Neural crest cell (in vitro differentiated cells): Measurements from ENCODE around the gene RTN4R. TPM values are rescaled to one million over a fixed set of nuclear protein-coding genes. Genes with fewer than 3 reads are reported as not detected.
A peak's percentile ranks its signal among the peaks of the same experiment; 100 is the strongest.

ENCODE experiments used
- DNase-seq: peaks from one replicate; pipeline ENCODE4 v3.0.0; 2021; ENCODE audit warnings: low read depth, mixed read lengths, low spot score
- H3K27ac Mint-ChIP-seq: one replicate; pipeline ENCODE4 v1.8.0; 2021; ENCODE audit warnings: mild to moderate bottlenecking, mixed read lengths; ENCODE audit not compliant: unreplicated experiment
- H3K27me3 Mint-ChIP-seq: 2 replicates; pipeline ENCODE4 v1.8.0; 2021; ENCODE audit warnings: low read depth, mild to moderate bottlenecking, mixed read lengths
- H3K36me3 Mint-ChIP-seq: 2 replicates; pipeline ENCODE4 v1.8.0; 2021; ENCODE audit warnings: low read depth, mild to moderate bottlenecking, mixed read lengths
- H3K4me1 Mint-ChIP-seq: 2 replicates; pipeline ENCODE4 v1.8.0; 2021; ENCODE audit warnings: mixed read lengths
- H3K4me3 Mint-ChIP-seq: one replicate; pipeline ENCODE4 v1.8.0; 2021; ENCODE audit warnings: mild to moderate bottlenecking, mixed read lengths
- H3K9me3 Mint-ChIP-seq: 2 replicates; pipeline ENCODE4 v1.8.0; 2021; ENCODE audit warnings: mixed read lengths
- total RNA-seq: library from RNA; stranded (reverse); gene quantifications from 2 replicates; pipeline ENCODE4 v1.2.1, GENCODE V29; 2021
- TF ChIP-seq, protein P1 (sequence below): fragments of 200-600 bp; sonication (generic); conservative IDR thresholded peaks from 2 replicates; pipeline ENCODE4 v1.5.0; 2021; ENCODE audit warnings: antibody characterized with exemption, mild to moderate bottlenecking

Gene RTN4R
- total RNA-seq, 1 donor from 2014 or later: 19.0 TPM

DNA sequence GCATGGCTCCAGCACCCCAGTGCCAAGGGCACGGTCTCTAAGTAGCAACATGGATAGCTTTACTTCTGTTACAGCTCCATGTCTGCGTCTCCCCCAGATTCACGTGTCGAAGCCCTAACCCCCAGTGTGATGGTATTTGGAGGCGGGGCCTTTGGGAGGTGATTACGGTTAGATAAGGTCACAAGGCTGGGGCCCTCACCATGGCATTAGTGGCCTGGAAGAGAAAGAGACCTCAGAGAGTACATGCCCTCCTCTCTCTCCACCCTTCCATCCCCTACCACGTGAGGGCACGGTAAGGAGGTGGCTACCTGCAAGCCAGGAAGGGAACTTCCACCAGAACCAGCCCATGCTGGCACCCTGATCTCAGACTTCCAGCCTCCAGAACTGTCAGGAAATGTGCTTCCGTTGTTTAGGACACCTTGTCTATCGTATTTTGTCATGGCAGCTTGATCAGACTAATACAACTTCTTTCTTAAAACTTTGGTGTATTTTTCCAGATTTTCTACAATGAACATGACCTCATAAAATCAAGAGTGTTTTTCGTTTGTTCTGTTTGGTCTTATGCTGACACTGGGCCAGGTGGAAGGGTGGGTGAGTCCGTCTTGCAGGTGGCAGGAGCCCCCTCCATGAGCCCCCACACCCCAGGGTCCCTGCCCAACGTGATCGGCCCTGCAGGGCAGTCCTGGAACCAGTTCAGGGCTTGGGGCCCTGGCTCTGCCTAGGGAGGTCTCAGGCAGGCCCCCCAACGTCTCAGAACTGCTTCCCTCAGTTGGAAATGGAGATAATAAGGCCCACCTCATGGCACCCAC is 10.7 kb downstream of the RTN4R start:
- Mint-ChIP-seq H3K27ac (no peak overlapping the region), H3K27me3 (no peaks in the 10 kb centered on the region)

DNA sequence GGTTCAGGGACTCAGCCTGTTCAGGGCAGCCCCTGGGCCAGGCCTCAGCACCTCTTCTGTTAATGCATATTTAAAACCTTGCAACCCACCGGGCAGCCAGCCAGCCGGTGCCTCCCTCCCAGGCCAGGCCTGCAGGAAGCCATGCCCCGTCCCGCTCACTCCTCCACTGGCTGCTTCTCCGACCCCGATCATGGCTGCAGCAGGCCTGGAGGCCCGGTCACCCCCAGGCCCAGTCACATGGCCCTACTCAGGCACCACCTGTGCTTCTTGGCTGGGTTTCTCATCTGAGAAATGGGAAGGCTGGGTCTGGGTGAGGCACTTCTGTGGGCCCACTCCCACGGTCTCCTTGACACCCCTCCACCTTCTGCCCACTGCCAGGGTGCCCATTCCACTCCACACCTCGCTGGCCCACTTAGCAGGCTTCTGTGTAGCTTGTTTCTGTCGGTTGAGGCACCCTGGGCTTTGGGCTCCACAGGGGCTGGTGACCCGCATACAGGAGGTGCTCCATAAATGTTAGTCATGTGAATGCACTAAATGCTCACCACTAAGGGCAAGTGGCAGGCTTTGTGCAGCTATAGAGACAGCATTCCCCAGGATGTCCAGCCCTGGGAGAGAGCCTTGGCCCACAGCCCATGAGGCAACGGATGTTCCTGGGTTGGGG is 11.4 kb downstream of the RTN4R start:
- H3K4me1 Mint-ChIP-seq: peaks cover 6% of the 10 kb centered on the region
- TF ChIP-seq, protein P1, sequence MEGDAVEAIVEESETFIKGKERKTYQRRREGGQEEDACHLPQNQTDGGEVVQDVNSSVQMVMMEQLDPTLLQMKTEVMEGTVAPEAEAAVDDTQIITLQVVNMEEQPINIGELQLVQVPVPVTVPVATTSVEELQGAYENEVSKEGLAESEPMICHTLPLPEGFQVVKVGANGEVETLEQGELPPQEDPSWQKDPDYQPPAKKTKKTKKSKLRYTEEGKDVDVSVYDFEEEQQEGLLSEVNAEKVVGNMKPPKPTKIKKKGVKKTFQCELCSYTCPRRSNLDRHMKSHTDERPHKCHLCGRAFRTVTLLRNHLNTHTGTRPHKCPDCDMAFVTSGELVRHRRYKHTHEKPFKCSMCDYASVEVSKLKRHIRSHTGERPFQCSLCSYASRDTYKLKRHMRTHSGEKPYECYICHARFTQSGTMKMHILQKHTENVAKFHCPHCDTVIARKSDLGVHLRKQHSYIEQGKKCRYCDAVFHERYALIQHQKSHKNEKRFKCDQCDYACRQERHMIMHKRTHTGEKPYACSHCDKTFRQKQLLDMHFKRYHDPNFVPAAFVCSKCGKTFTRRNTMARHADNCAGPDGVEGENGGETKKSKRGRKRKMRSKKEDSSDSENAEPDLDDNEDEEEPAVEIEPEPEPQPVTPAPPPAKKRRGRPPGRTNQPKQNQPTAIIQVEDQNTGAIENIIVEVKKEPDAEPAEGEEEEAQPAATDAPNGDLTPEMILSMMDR: no peak
- H3K36me3 Mint-ChIP-seq: no peaks in the 10 kb centered on the region
- no peak for DNase-seq
- no peaks in the 10 kb centered on the region for H3K27me3 Mint-ChIP-seq
- H3K9me3 Mint-ChIP-seq: no peaks in the 10 kb centered on the region
- H3K4me3 Mint-ChIP-seq: no peak overlapping the region
- peak overlapping the region; percentile 62 for H3K27ac Mint-ChIP-seq

More for the DNA sequence above, 10.7 kb downstream of the RTN4R start:
- no peak for DNase-seq
- H3K9me3 Mint-ChIP-seq: no peaks in the 10 kb centered on the region
- TF ChIP-seq, protein P1: no peak
- peaks cover 6% of the 10 kb centered on the region for H3K4me1 Mint-ChIP-seq
- H3K4me3 Mint-ChIP-seq: no peak overlapping the region
- no peaks in the 10 kb centered on the region for H3K36me3 Mint-ChIP-seq

DNA sequence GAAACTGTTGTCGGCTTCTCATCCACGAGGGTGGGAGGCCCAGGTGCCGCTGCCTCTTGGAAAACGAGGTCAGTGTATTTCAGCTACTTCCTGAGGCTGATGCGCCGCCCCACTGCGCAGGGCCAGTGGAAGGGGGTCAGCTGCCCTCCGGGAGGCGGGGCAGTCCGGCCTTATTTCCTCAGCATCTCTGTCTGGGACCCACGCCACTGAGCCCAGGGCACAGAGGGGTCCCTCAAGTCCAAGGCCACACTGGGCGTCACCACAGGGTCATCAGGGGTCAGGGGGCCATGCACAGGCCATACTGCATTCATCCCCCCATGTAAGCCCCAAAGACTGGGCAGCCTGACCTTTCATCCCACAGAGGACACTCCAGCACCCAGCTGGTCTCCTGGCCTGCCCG is 12.1 kb downstream of the RTN4R start:
- TF ChIP-seq, protein P1: no peak
- H3K9me3 Mint-ChIP-seq: no peaks in the 10 kb centered on the region

GRCh38 chr22:20254975-20255946 is 12.9 kb downstream of the RTN4R start:
- no peaks in the 10 kb centered on the region for H3K9me3 Mint-ChIP-seq
- peaks cover 10% of the 10 kb centered on the region for H3K4me1 Mint-ChIP-seq
- TF ChIP-seq, protein P1: no peak
- no peak overlapping the region for H3K27ac Mint-ChIP-seq
- no peaks in the 10 kb centered on the region for H3K27me3 Mint-ChIP-seq
- DNase-seq: no peak
- H3K4me3 Mint-ChIP-seq: no peak overlapping the region
- peaks cover 2% of the 10 kb centered on the region for H3K36me3 Mint-ChIP-seq

More for the DNA sequence above, 12.1 kb downstream of the RTN4R start:
- Mint-ChIP-seq H3K27me3 (no peaks in the 10 kb centered on the region), H3K4me3 (no peak overlapping the region), H3K27ac (no peak overlapping the region), H3K4me1 (peaks cover 6% of the 10 kb centered on the region), H3K36me3 (no peaks in the 10 kb centered on the region)
- DNase-seq: no peak

DNA sequence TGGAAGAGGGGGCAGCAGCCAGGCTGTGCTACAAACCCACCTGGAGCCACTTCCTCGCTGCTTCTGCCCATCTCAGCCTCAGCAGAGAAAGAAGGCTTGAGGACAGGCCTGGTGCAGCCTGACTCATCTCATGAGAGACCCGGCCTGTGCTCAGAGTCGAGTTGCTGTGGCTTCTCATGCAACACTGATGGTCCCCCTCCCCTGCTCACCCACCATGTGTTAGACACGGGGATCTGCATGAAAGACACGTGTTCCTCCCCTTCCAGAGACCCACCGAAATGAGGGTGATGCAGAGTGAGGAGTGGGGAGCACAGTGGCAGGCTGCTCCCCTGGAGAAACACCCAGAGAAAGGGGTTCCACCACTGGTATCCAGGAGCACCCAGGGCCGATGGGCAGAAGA is 15.0 kb downstream of the RTN4R start:
- Mint-ChIP-seq H3K27ac (no peak overlapping the region), H3K27me3 (no peaks in the 10 kb centered on the region), H3K36me3 (peaks cover 2% of the 10 kb centered on the region), H3K4me1 (peaks cover 10% of the 10 kb centered on the region), H3K4me3 (no peak overlapping the region), H3K9me3 (no peaks in the 10 kb centered on the region)
- no peak for DNase-seq
- TF ChIP-seq, protein P1: no peak
